ENCODE results near the gene NDUFS8. TPM values are rescaled to one million over a fixed set of nuclear protein-coding genes. Genes with fewer than 3 reads are reported as not detected.

The NDUFS8 gene
- total RNA-seq, 2 experiments from 2014 or later, result 105 to 109 TPM

DNA sequence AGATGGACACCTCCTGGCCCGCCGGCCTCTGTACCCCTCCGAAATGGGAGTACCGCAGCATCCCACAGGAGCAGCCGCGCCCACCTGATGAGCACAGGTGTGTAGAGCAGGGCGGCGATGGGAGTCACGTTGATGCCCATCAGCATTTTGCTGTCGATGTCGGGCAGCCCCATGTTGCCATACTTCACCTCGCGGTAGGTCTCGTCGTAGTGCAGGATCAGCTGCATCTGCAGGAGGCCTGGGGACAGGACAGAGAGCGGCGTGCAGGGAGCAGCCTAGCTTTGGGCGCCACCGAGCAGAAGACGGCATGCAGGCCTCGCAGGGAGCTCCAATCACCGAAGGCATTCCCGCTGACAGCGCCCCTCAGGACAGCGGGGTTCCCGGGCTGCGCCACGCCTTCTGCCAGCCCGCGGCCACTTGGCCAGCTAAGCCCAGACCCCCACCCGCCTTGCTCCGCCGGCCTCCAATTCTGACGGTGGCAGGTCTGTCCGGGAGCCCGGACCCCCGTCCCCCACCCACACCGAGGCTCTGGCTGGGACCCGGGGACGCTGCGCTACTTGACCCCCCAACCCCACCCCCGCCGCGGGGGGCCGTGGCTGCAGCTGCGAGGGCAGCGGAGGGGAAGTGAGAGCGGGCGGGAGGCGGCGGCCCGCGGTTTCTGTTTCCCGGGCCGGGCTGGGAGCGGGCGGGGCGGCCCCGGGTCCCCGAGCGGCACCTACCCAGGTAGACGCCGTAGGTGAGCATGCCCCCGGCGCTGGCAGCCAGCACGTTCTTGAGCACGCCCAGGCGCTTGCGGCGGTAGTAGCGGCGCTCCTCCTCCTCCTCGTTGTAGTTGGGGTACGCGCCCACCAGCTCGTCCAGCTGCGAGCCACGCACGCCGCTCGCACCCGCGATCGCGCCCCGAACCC is 27.3 kb upstream of the NDUFS8 start:
- TF ChIP-seq, protein P1, sequence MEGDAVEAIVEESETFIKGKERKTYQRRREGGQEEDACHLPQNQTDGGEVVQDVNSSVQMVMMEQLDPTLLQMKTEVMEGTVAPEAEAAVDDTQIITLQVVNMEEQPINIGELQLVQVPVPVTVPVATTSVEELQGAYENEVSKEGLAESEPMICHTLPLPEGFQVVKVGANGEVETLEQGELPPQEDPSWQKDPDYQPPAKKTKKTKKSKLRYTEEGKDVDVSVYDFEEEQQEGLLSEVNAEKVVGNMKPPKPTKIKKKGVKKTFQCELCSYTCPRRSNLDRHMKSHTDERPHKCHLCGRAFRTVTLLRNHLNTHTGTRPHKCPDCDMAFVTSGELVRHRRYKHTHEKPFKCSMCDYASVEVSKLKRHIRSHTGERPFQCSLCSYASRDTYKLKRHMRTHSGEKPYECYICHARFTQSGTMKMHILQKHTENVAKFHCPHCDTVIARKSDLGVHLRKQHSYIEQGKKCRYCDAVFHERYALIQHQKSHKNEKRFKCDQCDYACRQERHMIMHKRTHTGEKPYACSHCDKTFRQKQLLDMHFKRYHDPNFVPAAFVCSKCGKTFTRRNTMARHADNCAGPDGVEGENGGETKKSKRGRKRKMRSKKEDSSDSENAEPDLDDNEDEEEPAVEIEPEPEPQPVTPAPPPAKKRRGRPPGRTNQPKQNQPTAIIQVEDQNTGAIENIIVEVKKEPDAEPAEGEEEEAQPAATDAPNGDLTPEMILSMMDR (IDR thresholded peaks at IDR 0.05), result no peak
- Mint-ChIP-seq H3K9me3 (no peaks in the 10 kb centered on the region), H3K4me3 (peak overlapping the region; percentile 66), H3K27ac (peak overlapping the region; percentile 13), H3K36me3 (ENCODE audit: low read depth) (no peaks in the 10 kb centered on the region), H3K4me1 (ENCODE audit: low read depth) (peaks cover 16% of the 10 kb centered on the region), H3K27me3 (no peaks in the 10 kb centered on the region)
- POLR2A ChIA-PET, result interaction anchor here (1.1 to 1.9 kb wide), 3 partner anchors 9 to 35 kb away, joined by 3 to 5 read pairs (median 3); partner anchors contain the start of gene NDUFS8
- intact Hi-C loops (cut with micrococcal nuclease), result loop anchor here (10.0 kb wide), 1 partner anchor 202 kb away; no protein-coding TSS in a partner anchor
- CTCF ChIA-PET, result interaction anchor here (0.8 to 3.6 kb wide), 2 partner anchors 9 to 48 kb away, joined by 3 to 11 read pairs; no protein-coding TSS in a partner anchor
- DNase-seq (peak; percentile 67), ATAC-seq (peak; percentile 57)

DNA sequence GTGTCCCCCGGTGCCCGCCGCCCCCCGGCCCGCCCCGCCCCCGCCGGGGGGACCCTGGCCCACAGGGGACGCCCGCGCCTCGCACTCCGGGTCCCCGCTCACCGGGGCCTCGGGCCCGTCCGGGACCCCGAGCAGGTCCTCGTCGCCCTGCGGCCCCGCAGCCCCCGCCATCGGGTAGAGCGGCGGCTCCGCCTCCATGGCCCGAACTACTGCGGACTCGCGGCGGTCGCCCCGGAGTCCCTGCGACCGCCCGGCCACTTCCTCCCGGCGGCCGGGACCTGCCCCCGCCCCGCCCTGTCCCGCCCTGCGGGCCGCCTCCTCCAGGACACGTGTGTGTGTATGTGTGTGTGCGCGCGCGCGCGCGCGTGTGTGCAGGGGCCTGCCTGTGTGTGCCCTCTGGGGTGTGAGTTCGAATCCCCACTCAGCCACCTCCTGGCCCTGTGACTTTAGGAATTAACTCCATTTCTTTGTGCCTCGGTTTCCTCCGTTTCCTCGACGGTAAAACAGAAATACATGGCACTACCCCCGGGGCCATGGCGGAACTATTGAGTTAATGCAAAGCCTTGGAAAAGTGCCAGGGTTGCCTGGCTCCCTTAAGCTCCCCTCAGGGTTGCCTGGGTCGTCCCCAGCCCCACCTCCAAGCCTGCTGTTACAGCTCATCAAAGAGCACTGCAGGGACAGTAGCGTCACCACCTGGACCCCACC is 26.5 kb upstream of the NDUFS8 start, which contains the start of gene UNC93B1:
UNC93B1 (minus strand) TSS at position 252 of the 705 bp plus-strand sequence; CDS start at position 198, 54 bp downstream.
- peak within 1 kb of the TSS; percentile 83 for H3K27ac Mint-ChIP-seq
- H3K9me3 Mint-ChIP-seq, result no peaks in the 10 kb centered on the region
- peaks cover 14% of the 10 kb centered on the region for H3K4me1 Mint-ChIP-seq (ENCODE audit: low read depth)
- ATAC-seq, result peak; percentile 95
- peak; percentile 94 for DNase-seq
- peak within 1 kb of the TSS; percentile 78 for H3K4me3 Mint-ChIP-seq
- no peaks in the 10 kb centered on the region for H3K27me3 Mint-ChIP-seq
- no peaks in the 10 kb centered on the region for H3K36me3 Mint-ChIP-seq (ENCODE audit: low read depth)
- TF ChIP-seq, protein P1 (IDR thresholded peaks at IDR 0.05), result no peak
- intact Hi-C loops (cut with micrococcal nuclease), result loop anchor here (10.0 kb wide), 1 partner anchor 201 kb away; no protein-coding TSS in a partner anchor
- CTCF ChIA-PET, result interaction anchor here (0.7 to 3.6 kb wide), 4 partner anchors 10 to 202 kb away, joined by 3 to 11 read pairs (median 4); no protein-coding TSS in a partner anchor
- POLR2A ChIA-PET, result interaction anchor here (1.2 to 1.9 kb wide), 2 partner anchors 10 to 34 kb away, joined by 3 to 5 read pairs; no protein-coding TSS in a partner anchor

DNA sequence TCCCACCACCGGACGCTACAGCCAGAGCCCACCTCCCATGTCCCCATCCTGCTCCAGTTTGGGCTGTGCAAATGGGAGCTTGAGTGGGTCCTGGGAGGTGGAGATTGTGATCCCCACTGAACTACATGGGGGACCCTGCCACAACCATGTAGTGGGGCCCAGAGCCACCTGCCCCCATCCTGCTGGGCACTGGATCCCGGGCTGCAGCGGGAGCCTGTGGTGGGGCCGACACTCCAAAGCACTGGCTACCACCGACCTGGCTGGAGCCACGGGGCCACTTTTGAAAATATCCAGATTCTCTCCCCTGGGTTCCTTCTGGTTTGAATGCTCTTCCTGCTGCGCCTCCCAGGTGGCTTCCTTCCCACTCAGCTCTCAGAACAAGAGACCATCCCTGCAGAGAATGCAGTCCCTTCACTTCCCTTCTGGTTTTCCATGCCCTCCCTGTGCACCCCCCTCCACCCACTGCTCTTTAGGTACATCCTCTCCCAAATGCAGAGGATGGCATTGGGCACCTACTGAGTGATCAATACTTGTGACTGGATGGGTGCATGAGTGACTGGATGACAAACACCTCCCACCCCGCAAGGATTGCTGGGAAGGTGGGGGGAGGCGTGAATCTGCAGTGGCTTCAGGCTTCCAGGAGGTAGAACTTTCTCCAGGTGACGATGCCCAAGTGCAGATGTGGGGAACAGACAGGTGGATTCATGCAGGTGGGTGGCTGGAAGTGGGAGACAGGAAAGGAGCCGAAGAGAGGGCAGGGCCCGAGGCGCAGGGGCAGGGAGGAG is 25.7 kb upstream of the NDUFS8 start:
- TF ChIP-seq, protein P1 (IDR thresholded peaks at IDR 0.05), result no peak
- DNase-seq (no peak), ATAC-seq (no peak)
- Mint-ChIP-seq H3K36me3 (ENCODE audit: low read depth) (no peaks in the 10 kb centered on the region), H3K9me3 (no peaks in the 10 kb centered on the region), H3K4me3 (peak overlapping the region; percentile 78), H3K4me1 (ENCODE audit: low read depth) (peaks cover 18% of the 10 kb centered on the region), H3K27ac (peak overlapping the region; percentile 83), H3K27me3 (no peaks in the 10 kb centered on the region)
- intact Hi-C loops (cut with micrococcal nuclease), result loop anchor here (10.0 kb wide), 1 partner anchor 200 kb away; no protein-coding TSS in a partner anchor
- CTCF ChIA-PET, result interaction anchor here (0.7 to 3.6 kb wide), 4 partner anchors 11 to 201 kb away, joined by 3 to 11 read pairs (median 4); no protein-coding TSS in a partner anchor
- POLR2A ChIA-PET, result interaction anchor here (1.2 to 1.9 kb wide), 2 partner anchors 10 to 33 kb away, joined by 3 to 5 read pairs; no protein-coding TSS in a partner anchor

DNA sequence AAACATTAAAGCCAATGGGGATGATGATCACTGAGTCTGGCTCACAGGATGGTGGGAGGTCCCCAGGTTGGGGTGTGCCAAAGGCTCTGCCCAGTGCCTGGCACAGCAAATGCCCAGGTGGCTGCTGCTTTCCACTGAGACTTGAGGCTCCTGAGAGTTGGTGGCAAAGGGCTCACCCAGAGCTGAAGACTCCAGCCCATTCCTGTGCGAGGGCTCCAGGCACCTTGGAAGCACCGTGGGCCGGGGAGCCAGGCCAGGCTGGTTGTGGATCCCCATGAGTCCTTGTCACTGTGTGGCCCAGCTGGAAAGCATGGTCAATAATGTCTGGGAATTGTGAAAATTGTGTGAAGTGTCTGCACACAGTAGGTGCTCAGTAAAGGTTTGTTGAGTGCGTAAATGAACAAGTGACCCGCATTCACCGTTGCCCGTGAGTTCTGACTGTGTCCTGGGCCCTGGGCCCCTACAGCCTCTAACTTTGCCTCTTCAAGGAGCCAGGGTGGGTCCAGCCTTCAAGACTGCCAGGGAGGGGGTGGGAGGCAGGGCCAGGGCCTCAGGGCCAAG is 23.8 kb upstream of the NDUFS8 start:
- ATAC-seq, result no peak
- intact Hi-C loops (cut with micrococcal nuclease), result loop anchor here (10.0 kb wide), 1 partner anchor 198 kb away; no protein-coding TSS in a partner anchor
- no peak overlapping the region for H3K27ac Mint-ChIP-seq

More for the DNA sequence above, 23.8 kb upstream of the NDUFS8 start:
- Mint-ChIP-seq H3K4me1 (ENCODE audit: low read depth) (peaks cover 20% of the 10 kb centered on the region), H3K27me3 (no peaks in the 10 kb centered on the region), H3K9me3 (no peaks in the 10 kb centered on the region), H3K36me3 (ENCODE audit: low read depth) (no peaks in the 10 kb centered on the region), H3K4me3 (no peak overlapping the region)
- CTCF ChIA-PET, result no interaction called here
- POLR2A ChIA-PET, result no interaction called here
- TF ChIP-seq, protein P1 (IDR thresholded peaks at IDR 0.05), result no peak
- DNase-seq, result no peak

Measured in activated CD8-positive, alpha-beta T cell treated with anti-CD3 and anti-CD28 coated beads for 36 hours (primary cell).